Muscle layer of colon (tissue), 2 donors: ENCODE measurements around the gene IL1RAPL1.
"Not testable (repeated sequence)": the region's sequence is repeated elsewhere in the genome, so short reads cannot be mapped to it uniquely, and the experiment has no call there.

Experiments used
- H3K27ac ChIP-seq: one replicate; pipeline ENCODE4 v1.7.0; 2013; ENCODE audit warnings: low read depth, mild to moderate bottlenecking, low read length, moderate library complexity
- H3K27me3 ChIP-seq, 2 donors: one replicate each; pipeline ENCODE4 v1.7.0; 2013; ENCODE audit warnings: low read length in 2 of 2, mild to moderate bottlenecking in 2 of 2; ENCODE audit not compliant: insufficient read depth in 2 of 2, control insufficient read depth in 1 of 2
- H3K36me3 ChIP-seq: one replicate; pipeline ENCODE4 v1.7.0; 2013; ENCODE audit warnings: mild to moderate bottlenecking, low read length; ENCODE audit not compliant: insufficient read depth
- H3K4me1 ChIP-seq: one replicate; pipeline ENCODE4 v1.7.0; 2013; ENCODE audit warnings: mild to moderate bottlenecking, low read length; ENCODE audit not compliant: insufficient read depth
- H3K4me3 ChIP-seq, 2 donors: one replicate each; pipeline ENCODE4 v1.7.0; 2013; ENCODE audit warnings: low read length in 2 of 2, low read depth in 1 of 2, mild to moderate bottlenecking in 1 of 2, moderate library complexity in 1 of 2
- H3K9ac ChIP-seq: one replicate; pipeline ENCODE4 v1.7.0; 2013; ENCODE audit warnings: low read length
- H3K9me3 ChIP-seq: one replicate; pipeline ENCODE4 v1.7.0; 2013; ENCODE audit warnings: mild to moderate bottlenecking, low read length
- donor health status: abdominal sarcoma.
- donor health status: Adenocarcinoma of cecum.

The IL1RAPL1 gene

GRCh38 chrX:29332429-29332828, 745.2 kb downstream of the IL1RAPL1 start:
- not testable (repeated sequence) for H3K4me1 ChIP-seq, H3K27me3 ChIP-seq, H3K9me3 ChIP-seq, H3K36me3 ChIP-seq, H3K9ac ChIP-seq, H3K27ac ChIP-seq, H3K4me3 ChIP-seq

- not testable (repeated sequence) for H3K27ac ChIP-seq, H3K9ac ChIP-seq
Measured at GRCh38 chrX:29333091-29333490, 745.8 kb downstream of the IL1RAPL1 start.

GRCh38 chrX:29348288-29348687, 761.0 kb downstream of the IL1RAPL1 start:
- H3K27ac ChIP-seq, result no peak overlapping the region
- no peak overlapping the region for H3K9ac ChIP-seq
- H3K4me3 ChIP-seq, result no peak overlapping the region
- no peaks in the 10 kb centered on the region for H3K27me3 ChIP-seq
- H3K9me3 ChIP-seq, result no peaks in the 10 kb centered on the region
- no peaks in the 10 kb centered on the region for H3K4me1 ChIP-seq
- H3K36me3 ChIP-seq, result no peaks in the 10 kb centered on the region

More at GRCh38 chrX:29333091-29333490, 745.8 kb downstream of the IL1RAPL1 start:
- H3K4me1 ChIP-seq, H3K36me3 ChIP-seq, H3K4me3 ChIP-seq, H3K9me3 ChIP-seq, H3K27me3 ChIP-seq: not testable (repeated sequence)

- Histone ChIP-seq H3K4me3 (no peak overlapping the region), H3K27ac (no peak overlapping the region), H3K36me3 (no peaks in the 10 kb centered on the region), H3K27me3 (no peaks in the 10 kb centered on the region), H3K4me1 (no peaks in the 10 kb centered on the region), H3K9me3 (no peaks in the 10 kb centered on the region), H3K9ac (no peak overlapping the region)
Measured at GRCh38 chrX:29359276-29359675, 772.0 kb downstream of the IL1RAPL1 start.

GRCh38 chrX:29374765-29375164, 787.5 kb downstream of the IL1RAPL1 start:
- not testable (repeated sequence) for H3K9me3 ChIP-seq, H3K27me3 ChIP-seq, H3K27ac ChIP-seq, H3K9ac ChIP-seq, H3K4me1 ChIP-seq, H3K36me3 ChIP-seq, H3K4me3 ChIP-seq

GRCh38 chrX:29376584-29376983, 789.3 kb downstream of the IL1RAPL1 start:
- no peak overlapping the region for H3K4me3 ChIP-seq
- H3K9me3 ChIP-seq, result no peaks in the 10 kb centered on the region
- H3K4me1 ChIP-seq, result no peaks in the 10 kb centered on the region
- H3K27me3 ChIP-seq, result no peaks in the 10 kb centered on the region
- H3K36me3 ChIP-seq, result no peaks in the 10 kb centered on the region
- H3K27ac ChIP-seq, result no peak overlapping the region
- no peak overlapping the region for H3K9ac ChIP-seq

GRCh38 chrX:29382811-29383210, 795.6 kb downstream of the IL1RAPL1 start:
- Histone ChIP-seq H3K4me1 (no peaks in the 10 kb centered on the region), H3K27me3 (no peaks in the 10 kb centered on the region), H3K9me3 (no peaks in the 10 kb centered on the region), H3K36me3 (no peaks in the 10 kb centered on the region), H3K27ac (no peak overlapping the region), H3K4me3 (no peak overlapping the region), H3K9ac (no peak overlapping the region)

- H3K9ac ChIP-seq, result no peak overlapping the region
- no peak overlapping the region for H3K27ac ChIP-seq
- no peak overlapping the region for H3K4me3 ChIP-seq
- no peaks in the 10 kb centered on the region for H3K4me1 ChIP-seq
- no peaks in the 10 kb centered on the region for H3K36me3 ChIP-seq
- no peaks in the 10 kb centered on the region for H3K27me3 ChIP-seq
- H3K9me3 ChIP-seq, result no peaks in the 10 kb centered on the region
Measured at GRCh38 chrX:29388509-29388908, 801.3 kb downstream of the IL1RAPL1 start.

GRCh38 chrX:29397506-29397905, 810.3 kb downstream of the IL1RAPL1 start:
- Histone ChIP-seq H3K9me3 (no peaks in the 10 kb centered on the region), H3K4me3 (no peak overlapping the region), H3K4me1 (no peaks in the 10 kb centered on the region), H3K9ac (no peak overlapping the region), H3K27me3 (no peaks in the 10 kb centered on the region), H3K36me3 (no peaks in the 10 kb centered on the region), H3K27ac (no peak overlapping the region)

- Histone ChIP-seq H3K36me3 (no peaks in the 10 kb centered on the region), H3K27me3 (no peaks in the 10 kb centered on the region), H3K4me1 (no peaks in the 10 kb centered on the region), H3K9me3 (no peaks in the 10 kb centered on the region), H3K4me3 (no peak overlapping the region), H3K27ac (no peak overlapping the region), H3K9ac (no peak overlapping the region)
Measured at GRCh38 chrX:29407357-29407756, 820.1 kb downstream of the IL1RAPL1 start.

GRCh38 chrX:29419774-29420553, 832.7 kb downstream of the IL1RAPL1 start:
- no peak overlapping the region for H3K4me3 ChIP-seq
- no peak overlapping the region for H3K9ac ChIP-seq
- no peak overlapping the region for H3K27ac ChIP-seq
- H3K27me3 ChIP-seq, result no peaks in the 10 kb centered on the region
- H3K4me1 ChIP-seq, result no peaks in the 10 kb centered on the region
- H3K9me3 ChIP-seq, result no peaks in the 10 kb centered on the region
- no peaks in the 10 kb centered on the region for H3K36me3 ChIP-seq

- H3K36me3 ChIP-seq, result no peaks in the 10 kb centered on the region
Measured at GRCh38 chrX:29422034-29422433, 834.8 kb downstream of the IL1RAPL1 start.

More at GRCh38 chrX:29422034-29422433, 834.8 kb downstream of the IL1RAPL1 start:
- no peak overlapping the region for H3K27ac ChIP-seq
- no peak overlapping the region for H3K9ac ChIP-seq
- H3K4me3 ChIP-seq, result no peak overlapping the region
- no peaks in the 10 kb centered on the region for H3K9me3 ChIP-seq
- H3K4me1 ChIP-seq, result no peaks in the 10 kb centered on the region
- no peaks in the 10 kb centered on the region for H3K27me3 ChIP-seq
